Gastrocnemius medialis (tissue), 4 donors: ENCODE measurements around the gene ATP6AP1. TPM values are rescaled to one million over a fixed set of nuclear protein-coding genes. Genes with fewer than 3 reads are reported as not detected.

Experiments used
- ATAC-seq, 2 donors: fragments of 150-250 bp; one replicate each; pipeline ENCODE4 v1.9.1; 2016
- DNase-seq, 2 donors: peaks; one replicate each; pipeline ENCODE4 v3.0.0-alpha.2; 2019
- H3K27ac ChIP-seq, 4 donors: fragments of 200-600 bp; sonication (generic); 1 replicate in 1 of 4; 2 replicates in 3 of 4; pipeline ENCODE4 v1.5.1; 2016 to 2018; ENCODE audit warnings: mild to moderate bottlenecking in 2 of 4, moderate library complexity in 1 of 4
- H3K27me3 ChIP-seq, 3 donors: fragments of 200-600 bp; sonication (generic) in 2 of 3; 1 replicate in 1 of 3; 2 replicates in 2 of 3; pipeline versions ENCODE4 v1.5.1 to v1.6.0; 2016 to 2019; ENCODE audit warnings: mild to moderate bottlenecking in 1 of 3, moderate library complexity in 1 of 3
- H3K36me3 ChIP-seq, 2 donors: fragments of 200-600 bp; sonication (generic) in 1 of 2; one replicate each; pipeline ENCODE4 v1.5.1; 2017 to 2018
- H3K4me1 ChIP-seq, 2 donors: fragments of 200-600 bp; sonication (generic) in 1 of 2; one replicate each; pipeline ENCODE4 v1.5.1; 2016 to 2017; ENCODE audit warnings: mild to moderate bottlenecking in 2 of 2
- H3K4me3 ChIP-seq, 4 donors: fragments of 200-600 bp; sonication (generic) in 3 of 4; 1 replicate in 1 of 4; 2 replicates in 3 of 4; pipeline ENCODE4 v1.5.1; 2016 to 2019; ENCODE audit warnings: mild to moderate bottlenecking in 2 of 4
- H3K9me3 ChIP-seq, 3 donors: fragments of 200-600 bp; sonication (generic) in 2 of 3; 1 replicate in 1 of 3; 2 replicates in 2 of 3; pipeline ENCODE4 v1.5.1; 2016 to 2019
- POLR2A ChIP-seq, 2 donors: fragments of 450-650 bp; IDR thresholded peaks; one replicate each; pipeline ENCODE4 v1.6.1; 2017; ENCODE audit warnings: antibody characterized with exemption in 2 of 2, mild to moderate bottlenecking in 2 of 2, moderate library complexity in 2 of 2
- in situ Hi-C, 4 donors: fragments of 200-750 bp; cut with MboI; loops; one replicate each; pipeline versions ENCODE4 v1.15.0 to v1.8.0; 2017; ENCODE audit warnings: low sequenced_read_pairs in 4 of 4
- intact Hi-C: fragments of 100-400 bp; cut with DNase I; formaldehyde crosslinking; loops from one replicate; pipeline ENCODE4 v1.15.1; 2023; ENCODE audit warnings: low total_unique reads
- total RNA-seq, 4 donors: library from RNA; depleted of rRNA; stranded (reverse); fragments of >200 nt; gene quantifications; one replicate each; pipeline versions ENCODE4 v1.1.0 to v1.2.3, GENCODE V29; 2016
- TF ChIP-seq, protein P1 (sequence below), 5 experiments: fragments of 450-650 bp in 3 of 5; fragments of 200-600 bp in 2 of 5; sonication (generic) in 2 of 5; IDR thresholded peaks in 4 of 5; conservative IDR thresholded peaks in 1 of 5; 1 replicate in 4 of 5; 2 replicates in 1 of 5; pipeline ENCODE4 v1.5.1; 2016 to 2019; ENCODE audit warnings: antibody characterized with exemption in 5 of 5, mild to moderate bottlenecking in 3 of 5, moderate library complexity in 3 of 5

ATP6AP1 gene
- total RNA-seq, 4 donors from 2014 or later = 16.7 to 37.8 (median 26.2) TPM

- peaks cover 10 to 18% of the 10 kb centered on the region in 2 donors for H3K4me1 ChIP-seq
- ATAC-seq (no peak), DNase-seq (no peak)
- peak overlapping the region; percentile 38 to 98 (median 54) for H3K27ac ChIP-seq
- no peaks in the 10 kb centered on the region for H3K27me3 ChIP-seq
- in situ Hi-C loops (loop anchor here in 2 of 4 donors (25.0 kb wide), 1 partner anchor 136 kb away; the partner anchor contains the start of genes G6PD (in 2 of the 2) and IKBKG (in 2 of the 2)), intact Hi-C loops (no loop called here)
- H3K9me3 ChIP-seq = no peaks in the 10 kb centered on the region
- TF ChIP-seq, protein P1, sequence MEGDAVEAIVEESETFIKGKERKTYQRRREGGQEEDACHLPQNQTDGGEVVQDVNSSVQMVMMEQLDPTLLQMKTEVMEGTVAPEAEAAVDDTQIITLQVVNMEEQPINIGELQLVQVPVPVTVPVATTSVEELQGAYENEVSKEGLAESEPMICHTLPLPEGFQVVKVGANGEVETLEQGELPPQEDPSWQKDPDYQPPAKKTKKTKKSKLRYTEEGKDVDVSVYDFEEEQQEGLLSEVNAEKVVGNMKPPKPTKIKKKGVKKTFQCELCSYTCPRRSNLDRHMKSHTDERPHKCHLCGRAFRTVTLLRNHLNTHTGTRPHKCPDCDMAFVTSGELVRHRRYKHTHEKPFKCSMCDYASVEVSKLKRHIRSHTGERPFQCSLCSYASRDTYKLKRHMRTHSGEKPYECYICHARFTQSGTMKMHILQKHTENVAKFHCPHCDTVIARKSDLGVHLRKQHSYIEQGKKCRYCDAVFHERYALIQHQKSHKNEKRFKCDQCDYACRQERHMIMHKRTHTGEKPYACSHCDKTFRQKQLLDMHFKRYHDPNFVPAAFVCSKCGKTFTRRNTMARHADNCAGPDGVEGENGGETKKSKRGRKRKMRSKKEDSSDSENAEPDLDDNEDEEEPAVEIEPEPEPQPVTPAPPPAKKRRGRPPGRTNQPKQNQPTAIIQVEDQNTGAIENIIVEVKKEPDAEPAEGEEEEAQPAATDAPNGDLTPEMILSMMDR (IDR thresholded peaks at IDR 0.05 in 4 of 5, conservative IDR thresholded peaks at IDR 0.05 in 1 of 5) = no peak
- TF ChIP-seq POLR2A (IDR thresholded peaks at IDR 0.05) = no peak
- peaks cover 0 to 14% of the 10 kb centered on the region in 2 donors for H3K36me3 ChIP-seq
- no peak overlapping the region for H3K4me3 ChIP-seq
Observed at GRCh38 chrX:154401045-154401799, 27.3 kb upstream of the ATP6AP1 start.

GRCh38 chrX:154401918-154402621 lies 26.4 kb upstream of the ATP6AP1 start:
- in situ Hi-C loops = loop anchor here in 2 of 4 donors (25.0 kb wide), 1 partner anchor 135 kb away; the partner anchor contains the start of genes G6PD (in 2 of the 2) and IKBKG (in 2 of the 2)
- Histone ChIP-seq H3K4me1 (peaks cover 10 to 18% of the 10 kb centered on the region in 2 donors), H3K27me3 (no peaks in the 10 kb centered on the region), H3K4me3 (no peak overlapping the region), H3K27ac (peak overlapping the region; percentile 38 to 98 (median 54)), H3K36me3 (peaks cover 0 to 14% of the 10 kb centered on the region in 2 donors), H3K9me3 (no peaks in the 10 kb centered on the region)
- intact Hi-C loops = no loop called here
- no peak for DNase-seq
- no peak for ATAC-seq
- TF ChIP-seq, protein P1 (IDR thresholded peaks at IDR 0.05 in 4 of 5, conservative IDR thresholded peaks at IDR 0.05 in 1 of 5) = no peak
- no peak for TF ChIP-seq POLR2A (IDR thresholded peaks at IDR 0.05)

GRCh38 chrX:154402622-154403127 lies 25.8 kb upstream of the ATP6AP1 start:
- no peaks in the 10 kb centered on the region for H3K9me3 ChIP-seq
- H3K4me3 ChIP-seq = no peak overlapping the region
- TF ChIP-seq POLR2A (IDR thresholded peaks at IDR 0.05) = no peak
- TF ChIP-seq, protein P1 (IDR thresholded peaks at IDR 0.05 in 4 of 5, conservative IDR thresholded peaks at IDR 0.05 in 1 of 5) = no peak
- H3K36me3 ChIP-seq = peaks cover 0 to 14% of the 10 kb centered on the region in 2 donors
- intact Hi-C loops (no loop called here), in situ Hi-C loops (loop anchor here in 2 of 4 donors (25.0 kb wide), 1 partner anchor 135 kb away; the partner anchor contains the start of genes G6PD (in 2 of the 2) and IKBKG (in 2 of the 2))
- H3K27ac ChIP-seq = peak overlapping the region in 1 of 4 donors; percentile 98
- peaks cover 10 to 19% of the 10 kb centered on the region in 2 donors for H3K4me1 ChIP-seq
- H3K27me3 ChIP-seq = no peaks in the 10 kb centered on the region
- DNase-seq = no peak
- no peak for ATAC-seq

DNA sequence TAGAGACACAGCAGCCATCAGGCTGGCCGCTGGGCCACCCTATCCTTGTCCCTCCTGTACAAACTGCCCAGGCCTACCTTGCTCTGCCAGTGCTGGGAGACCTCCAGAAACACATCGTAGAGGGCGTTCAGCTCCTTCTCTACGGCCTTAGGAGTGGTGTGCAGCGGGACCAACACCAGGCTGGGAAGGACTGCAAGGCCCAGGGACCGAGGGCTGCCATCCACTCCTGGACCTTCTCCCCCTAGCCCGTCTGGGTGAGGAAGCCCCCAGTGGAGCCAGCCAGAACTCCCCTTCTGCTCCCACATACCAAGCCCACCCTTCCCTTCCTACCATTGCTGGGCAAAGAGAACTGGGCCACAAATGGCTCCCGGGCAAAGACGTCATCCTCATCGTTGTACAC lies 25.3 kb upstream of the ATP6AP1 start:
- intact Hi-C loops = no loop called here
- peaks cover 0 to 14% of the 10 kb centered on the region in 2 donors for H3K36me3 ChIP-seq
- H3K9me3 ChIP-seq = no peaks in the 10 kb centered on the region
- TF ChIP-seq POLR2A (IDR thresholded peaks at IDR 0.05) = no peak
- TF ChIP-seq, protein P1 (IDR thresholded peaks at IDR 0.05 in 4 of 5, conservative IDR thresholded peaks at IDR 0.05 in 1 of 5) = no peak
- no peak for DNase-seq
- H3K4me1 ChIP-seq = peaks cover 16 to 24% of the 10 kb centered on the region in 2 donors
- in situ Hi-C loops = loop anchor here in 2 of 4 donors (25.0 kb wide), 1 partner anchor 134 kb away; the partner anchor contains the start of genes G6PD (in 2 of the 2) and IKBKG (in 2 of the 2)
- no peak for ATAC-seq
- no peaks in the 10 kb centered on the region for H3K27me3 ChIP-seq
- H3K4me3 ChIP-seq = no peak overlapping the region
- no peak overlapping the region for H3K27ac ChIP-seq
